MM.1S (cell line): ENCODE data around the gene TSPAN3.

Source experiments
- CTCF ChIP-seq: fragments of 300-600 bp; sonication (generic); IDR thresholded peaks from 2 replicates; pipeline ENCODE4 v1.5.1; 2016; ENCODE audit warnings: antibody characterized with exemption, low read length, mixed read lengths
- EZH2phosphoT487 ChIP-seq: fragments of 300-600 bp; sonication (generic); IDR thresholded peaks from 2 replicates; pipeline ENCODE4 v1.6.1; 2018; ENCODE audit warnings: antibody characterized with exemption, low read length

- TF ChIP-seq CTCF, result no peak
- TF ChIP-seq EZH2phosphoT487, result no peak
Observed at GRCh38 chr15:77097921-77098320, 27.0 kb upstream of the TSPAN3 start.
